ENCODE results near the gene DNAH8.

- TF ChIP-seq, protein P1, sequence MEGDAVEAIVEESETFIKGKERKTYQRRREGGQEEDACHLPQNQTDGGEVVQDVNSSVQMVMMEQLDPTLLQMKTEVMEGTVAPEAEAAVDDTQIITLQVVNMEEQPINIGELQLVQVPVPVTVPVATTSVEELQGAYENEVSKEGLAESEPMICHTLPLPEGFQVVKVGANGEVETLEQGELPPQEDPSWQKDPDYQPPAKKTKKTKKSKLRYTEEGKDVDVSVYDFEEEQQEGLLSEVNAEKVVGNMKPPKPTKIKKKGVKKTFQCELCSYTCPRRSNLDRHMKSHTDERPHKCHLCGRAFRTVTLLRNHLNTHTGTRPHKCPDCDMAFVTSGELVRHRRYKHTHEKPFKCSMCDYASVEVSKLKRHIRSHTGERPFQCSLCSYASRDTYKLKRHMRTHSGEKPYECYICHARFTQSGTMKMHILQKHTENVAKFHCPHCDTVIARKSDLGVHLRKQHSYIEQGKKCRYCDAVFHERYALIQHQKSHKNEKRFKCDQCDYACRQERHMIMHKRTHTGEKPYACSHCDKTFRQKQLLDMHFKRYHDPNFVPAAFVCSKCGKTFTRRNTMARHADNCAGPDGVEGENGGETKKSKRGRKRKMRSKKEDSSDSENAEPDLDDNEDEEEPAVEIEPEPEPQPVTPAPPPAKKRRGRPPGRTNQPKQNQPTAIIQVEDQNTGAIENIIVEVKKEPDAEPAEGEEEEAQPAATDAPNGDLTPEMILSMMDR (IDR thresholded peaks at IDR 0.05): no peak
- TF ChIP-seq POLR2AphosphoS5 (IDR thresholded peaks at IDR 0.05; ENCODE audit: low read depth, low read length) (no peak), TCF7L2 (IDR thresholded peaks at IDR 0.05; ENCODE audit: low read depth, low read length) (no peak)
These were observed 244.0 kb downstream of the DNAH8 start for GRCh38 chr6:38959138-38959537.

Measured in Panc1 (cell line).